Fibroblast of lung (primary cell): ENCODE measurements around the gene KCNJ11.

Experiments
- CTCF ChIP-seq, 2 donors: IDR thresholded peaks in 1 of 2; conservative IDR thresholded peaks in 1 of 2; 1 replicate in 1 of 2; 2 replicates in 1 of 2; pipeline ENCODE4 v1.5.1; 2011 to 2012; ENCODE audit warnings: low read length in 2 of 2, control low read depth in 1 of 2, inconsistent platforms in 1 of 2, low read depth in 1 of 2, mild to moderate bottlenecking in 1 of 2
- EZH2 ChIP-seq: IDR thresholded peaks from 2 replicates; pipeline ENCODE4 v1.5.1; 2012; ENCODE audit warnings: low read length, control low read depth, mild to moderate bottlenecking; ENCODE audit errors: missing control alignments

GRCh38 chr11:17381156-17381555 lies 7.3 kb downstream of the KCNJ11 start:
- TF ChIP-seq CTCF (conservative IDR thresholded peaks at IDR 0.05 in 1 of 2, IDR thresholded peaks at IDR 0.05 in 1 of 2; ENCODE audit: low read depth in 1 of 2, low read length in 2 of 2) (no peak), EZH2 (no peak)
